Tibial nerve (tissue), 4 donors: ENCODE measurements around the gene ZBTB44. TPM values are rescaled to one million over a fixed set of nuclear protein-coding genes. Genes with fewer than 3 reads are reported as not detected.

ENCODE experiments used
- DNase-seq, 2 donors: peaks; one replicate each; pipeline ENCODE4 v3.0.0-alpha.2; 2019; ENCODE audit warnings: low spot score in 2 of 2
- H3K27ac ChIP-seq, 4 donors: fragments of 200-600 bp; sonication (generic) in 3 of 4; one replicate each; pipeline ENCODE4 v1.5.1; 2017 to 2019; ENCODE audit warnings: mild to moderate bottlenecking in 1 of 4
- H3K27me3 ChIP-seq, 2 donors: fragments of 200-600 bp; sonication (generic) in 1 of 2; one replicate each; pipeline versions ENCODE4 v1.5.1 to v1.6.0; 2017 to 2019
- H3K36me3 ChIP-seq, 3 donors: fragments of 200-600 bp; sonication (generic); one replicate each; pipeline ENCODE4 v1.5.1; 2018 to 2019
- H3K4me1 ChIP-seq, 4 donors: fragments of 200-600 bp; sonication (generic) in 3 of 4; one replicate each; pipeline ENCODE4 v1.5.1; 2017 to 2019
- H3K4me3 ChIP-seq, 4 donors: fragments of 200-600 bp; sonication (generic) in 3 of 4; one replicate each; pipeline ENCODE4 v1.5.1; 2017 to 2019; ENCODE audit warnings: mild to moderate bottlenecking in 1 of 4, moderate library complexity in 1 of 4
- H3K9me3 ChIP-seq, 4 donors: fragments of 200-600 bp; sonication (generic) in 3 of 4; one replicate each; pipeline ENCODE4 v1.5.1; 2017 to 2019
- EP300 ChIP-seq, 2 donors: sonication (generic); formaldehyde crosslinking; IDR thresholded peaks; one replicate each; pipeline ENCODE4 v1.6.1; 2017; ENCODE audit warnings: antibody characterized with exemption in 2 of 2, mild to moderate bottlenecking in 1 of 2
- POLR2A ChIP-seq, 2 donors: fragments of 450-650 bp; IDR thresholded peaks; one replicate each; pipeline ENCODE4 v1.6.1; 2017; ENCODE audit warnings: antibody characterized with exemption in 2 of 2, mild to moderate bottlenecking in 2 of 2, moderate library complexity in 2 of 2
- WGBS, 2 donors: methylation state at CpG; one replicate each; pipeline ENCODE4 v1.1.5; 2018; 5-methylcytosine and 5-hydroxymethylcytosine counted together
- total RNA-seq, 4 donors: library from RNA; depleted of rRNA; stranded (reverse); fragments of >200 nt; gene quantifications; one replicate each; pipeline ENCODE4 v1.1.0, GENCODE V29; 2016
- TF ChIP-seq, protein P1 (sequence below), 5 experiments: fragments of 200-600 bp in 3 of 5; fragments of 450-650 bp in 2 of 5; sonication (generic) in 3 of 5; IDR thresholded peaks; one replicate each; pipeline ENCODE4 v1.5.1; 2016 to 2019; ENCODE audit warnings: antibody characterized with exemption in 5 of 5, mild to moderate bottlenecking in 3 of 5, moderate library complexity in 2 of 5

Gene ZBTB44
- total RNA-seq, 4 donors from 2014 or later = 45.3 to 62.1 (median 55.8) TPM

DNA sequence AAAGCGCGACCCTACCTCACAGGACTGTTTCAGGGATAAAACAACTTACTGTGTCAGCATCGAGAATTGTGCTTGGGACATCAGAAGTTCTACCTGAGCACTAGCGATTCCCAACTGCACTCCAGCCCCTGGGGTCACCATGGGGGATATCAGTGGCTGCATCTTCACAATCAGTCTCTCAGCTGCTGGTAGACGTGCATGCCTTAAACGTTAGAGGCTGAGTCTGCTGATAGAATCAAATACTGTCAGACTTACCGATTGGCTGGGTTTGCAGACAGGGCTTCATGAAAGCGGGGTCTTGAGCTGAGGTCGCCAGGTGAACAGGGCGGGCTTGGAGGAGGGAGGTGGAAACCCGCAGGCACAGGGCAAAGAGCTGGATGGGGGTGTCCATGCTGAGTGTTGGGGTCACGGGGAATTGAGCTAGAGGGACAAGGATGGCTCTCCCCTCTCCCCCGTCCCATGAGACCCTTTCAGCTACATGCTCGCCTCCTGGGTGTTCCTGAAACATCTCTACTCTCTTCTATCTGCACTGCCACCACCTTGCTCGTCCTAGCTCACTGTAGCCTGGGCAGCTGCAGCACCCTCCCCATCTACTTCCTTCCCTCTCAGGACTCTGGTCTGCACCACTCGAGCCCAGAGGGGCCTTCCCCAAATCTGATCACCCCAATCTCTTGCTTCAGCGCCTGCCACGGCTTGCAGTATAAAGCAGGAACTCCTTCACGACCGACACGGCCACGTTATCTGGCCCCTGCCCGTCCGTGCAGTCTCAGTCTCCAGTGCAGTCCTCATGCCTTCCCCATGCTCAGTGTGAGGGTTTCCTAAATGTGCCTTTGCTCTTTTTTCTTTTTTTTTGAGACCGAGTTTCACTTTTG lies 111.7 kb downstream of the ZBTB44 start:
- no peak overlapping the region for H3K27ac ChIP-seq
- no peaks in the 10 kb centered on the region for H3K9me3 ChIP-seq
- WGBS, 2 donors = 84 to 90% methylated on average over 25 of the region's 25 CpGs
- TF ChIP-seq POLR2A (IDR thresholded peaks at IDR 0.05) (no peak), EP300 (IDR thresholded peaks at IDR 0.05) (no peak)
- H3K4me1 ChIP-seq = no peaks in the 10 kb centered on the region
- DNase-seq = no peak
- H3K36me3 ChIP-seq = no peaks in the 10 kb centered on the region
- no peak overlapping the region for H3K4me3 ChIP-seq
- H3K27me3 ChIP-seq = no peaks in the 10 kb centered on the region

DNA sequence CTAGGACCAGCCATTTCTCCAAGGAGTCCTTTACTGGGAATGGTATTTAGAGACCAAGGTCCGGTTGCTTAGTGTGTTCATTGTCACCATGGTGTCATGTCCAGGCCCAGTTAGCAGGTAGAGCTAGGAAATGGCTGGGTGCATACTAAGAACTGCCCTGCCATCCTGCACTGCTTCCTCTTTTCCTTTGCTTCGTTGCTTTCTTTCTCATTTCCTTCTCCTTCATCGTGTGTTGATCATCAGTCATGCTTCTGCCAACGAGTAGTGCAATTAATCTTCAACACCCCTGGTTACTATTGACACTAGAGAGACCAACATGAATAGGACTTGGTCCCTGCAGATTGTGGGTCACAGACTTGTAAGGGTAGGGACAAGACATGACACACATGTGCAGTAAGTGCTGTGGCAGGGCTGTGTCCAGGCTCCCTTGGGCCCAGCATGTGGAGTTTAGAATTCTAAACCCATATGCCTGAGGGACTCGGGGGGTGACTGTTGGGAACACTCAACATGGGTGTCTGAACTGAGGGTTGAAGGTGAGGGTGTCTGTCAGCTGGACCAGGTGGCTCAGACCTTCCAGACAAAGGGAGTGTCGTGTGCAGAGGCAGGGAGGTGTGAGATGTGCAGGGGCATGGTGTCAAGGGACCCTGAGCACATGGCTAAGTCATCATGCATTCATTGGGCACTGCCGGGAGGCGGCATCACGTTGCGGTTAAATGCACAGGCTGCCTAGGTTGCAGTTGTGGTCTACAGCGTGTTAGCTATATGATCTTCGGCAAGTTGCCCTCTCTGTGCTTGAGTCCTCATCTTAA lies 112.5 kb downstream of the ZBTB44 start:
- no peak for DNase-seq

DNA sequence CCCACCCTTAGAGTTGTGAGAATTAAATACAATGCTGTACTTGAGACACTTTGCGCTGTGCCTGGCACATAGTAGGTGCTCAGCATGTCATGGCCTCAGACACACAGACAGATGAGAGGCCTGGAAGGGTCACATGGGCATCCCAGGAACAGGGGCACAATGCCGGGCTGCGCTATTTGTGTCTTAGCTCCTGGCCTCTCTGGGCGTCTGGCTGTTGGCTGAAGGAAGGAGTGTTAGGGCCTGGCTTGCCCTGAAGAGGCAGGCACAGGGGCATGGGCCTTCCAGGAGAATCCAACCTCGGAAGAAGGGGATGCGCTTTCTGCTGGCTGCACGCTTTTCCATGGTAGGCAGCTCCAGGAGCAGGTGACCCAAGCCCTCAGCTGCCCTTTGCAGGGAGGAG lies 113.7 kb downstream of the ZBTB44 start:
- Histone ChIP-seq H3K27me3 (no peaks in the 10 kb centered on the region), H3K4me3 (no peak overlapping the region), H3K9me3 (no peaks in the 10 kb centered on the region), H3K4me1 (no peaks in the 10 kb centered on the region), H3K27ac (no peak overlapping the region), H3K36me3 (no peaks in the 10 kb centered on the region)
- 90 to 93% methylated on average over 5 to 7 of the region's 7 CpGs for WGBS, 2 donors
- no peak for TF ChIP-seq POLR2A (IDR thresholded peaks at IDR 0.05)
- no peak for TF ChIP-seq EP300 (IDR thresholded peaks at IDR 0.05)
- TF ChIP-seq, protein P1, sequence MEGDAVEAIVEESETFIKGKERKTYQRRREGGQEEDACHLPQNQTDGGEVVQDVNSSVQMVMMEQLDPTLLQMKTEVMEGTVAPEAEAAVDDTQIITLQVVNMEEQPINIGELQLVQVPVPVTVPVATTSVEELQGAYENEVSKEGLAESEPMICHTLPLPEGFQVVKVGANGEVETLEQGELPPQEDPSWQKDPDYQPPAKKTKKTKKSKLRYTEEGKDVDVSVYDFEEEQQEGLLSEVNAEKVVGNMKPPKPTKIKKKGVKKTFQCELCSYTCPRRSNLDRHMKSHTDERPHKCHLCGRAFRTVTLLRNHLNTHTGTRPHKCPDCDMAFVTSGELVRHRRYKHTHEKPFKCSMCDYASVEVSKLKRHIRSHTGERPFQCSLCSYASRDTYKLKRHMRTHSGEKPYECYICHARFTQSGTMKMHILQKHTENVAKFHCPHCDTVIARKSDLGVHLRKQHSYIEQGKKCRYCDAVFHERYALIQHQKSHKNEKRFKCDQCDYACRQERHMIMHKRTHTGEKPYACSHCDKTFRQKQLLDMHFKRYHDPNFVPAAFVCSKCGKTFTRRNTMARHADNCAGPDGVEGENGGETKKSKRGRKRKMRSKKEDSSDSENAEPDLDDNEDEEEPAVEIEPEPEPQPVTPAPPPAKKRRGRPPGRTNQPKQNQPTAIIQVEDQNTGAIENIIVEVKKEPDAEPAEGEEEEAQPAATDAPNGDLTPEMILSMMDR (IDR thresholded peaks at IDR 0.05) = no peak
- no peak for DNase-seq

More for the DNA sequence above, 112.5 kb downstream of the ZBTB44 start:
- no peaks in the 10 kb centered on the region for H3K36me3 ChIP-seq
- WGBS, 2 donors = 84 to 88% methylated on average over 12 of the region's 12 CpGs
- H3K4me1 ChIP-seq = no peaks in the 10 kb centered on the region
- H3K9me3 ChIP-seq = no peaks in the 10 kb centered on the region
- no peaks in the 10 kb centered on the region for H3K27me3 ChIP-seq
- no peak overlapping the region for H3K4me3 ChIP-seq
- TF ChIP-seq EP300 (IDR thresholded peaks at IDR 0.05) = no peak
- TF ChIP-seq, protein P1 (IDR thresholded peaks at IDR 0.05) = no peak
- TF ChIP-seq POLR2A (IDR thresholded peaks at IDR 0.05) = no peak
- no peak overlapping the region for H3K27ac ChIP-seq

DNA sequence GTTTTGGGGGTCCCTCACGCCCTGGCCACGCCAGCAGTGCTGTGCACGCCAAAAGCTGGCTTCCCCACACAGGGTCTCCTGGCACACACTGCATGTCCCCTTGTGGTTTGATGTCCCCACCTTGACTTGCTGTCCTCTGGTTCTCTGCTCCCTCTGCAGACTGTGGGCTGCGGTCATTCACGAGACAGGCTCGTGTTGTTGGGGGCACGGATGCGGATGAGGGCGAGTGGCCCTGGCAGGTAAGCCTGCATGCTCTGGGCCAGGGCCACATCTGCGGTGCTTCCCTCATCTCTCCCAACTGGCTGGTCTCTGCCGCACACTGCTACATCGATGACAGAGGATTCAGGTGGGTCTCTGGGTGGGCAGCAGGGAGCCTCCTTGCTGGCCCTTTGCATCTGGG lies 114.9 kb downstream of the ZBTB44 start:
- H3K27me3 ChIP-seq = no peaks in the 10 kb centered on the region
- DNase-seq = no peak
- WGBS, 2 donors = 83 to 85% methylated on average over 12 of the region's 12 CpGs

DNA sequence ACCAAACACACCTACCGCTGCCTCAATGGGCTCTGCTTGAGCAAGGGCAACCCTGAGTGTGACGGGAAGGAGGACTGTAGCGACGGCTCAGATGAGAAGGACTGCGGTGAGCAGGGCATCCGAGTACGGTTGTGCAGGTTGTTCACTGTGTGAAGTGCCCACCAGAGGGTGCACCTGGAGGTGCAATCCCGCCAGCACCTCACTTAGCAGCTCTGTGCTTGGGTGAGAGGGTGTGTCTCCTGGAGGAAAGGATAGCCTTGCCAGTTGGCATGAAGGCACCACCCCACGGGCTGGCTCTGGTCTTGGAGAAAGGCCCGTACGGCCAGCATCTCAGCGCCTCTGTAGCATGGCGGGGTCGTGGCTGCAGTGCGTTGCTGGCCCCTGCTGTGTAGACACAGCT lies 115.8 kb downstream of the ZBTB44 start:
- TF ChIP-seq, protein P1 (IDR thresholded peaks at IDR 0.05) = no peak
- TF ChIP-seq EP300 (IDR thresholded peaks at IDR 0.05) (no peak), POLR2A (IDR thresholded peaks at IDR 0.05) (no peak)
- H3K27ac ChIP-seq = no peak overlapping the region
- H3K27me3 ChIP-seq = no peaks in the 10 kb centered on the region
- WGBS, 2 donors = 89 to 92% methylated on average over 8 to 15 of the region's 15 CpGs
- no peaks in the 10 kb centered on the region for H3K4me1 ChIP-seq
- H3K36me3 ChIP-seq = no peaks in the 10 kb centered on the region
- H3K9me3 ChIP-seq = no peaks in the 10 kb centered on the region
- no peak for DNase-seq
- H3K4me3 ChIP-seq = no peak overlapping the region

More for the DNA sequence above, 114.9 kb downstream of the ZBTB44 start:
- no peaks in the 10 kb centered on the region for H3K36me3 ChIP-seq
- TF ChIP-seq, protein P1 (IDR thresholded peaks at IDR 0.05) = no peak
- H3K4me3 ChIP-seq = no peak overlapping the region
- H3K9me3 ChIP-seq = no peaks in the 10 kb centered on the region
- no peaks in the 10 kb centered on the region for H3K4me1 ChIP-seq
- no peak overlapping the region for H3K27ac ChIP-seq
